DMS153 (cell line): ENCODE data around the gene PDIA6.

ENCODE experiments used
- DNase-seq: peaks from one replicate; lab custom pipeline; 2025; lab: John Stamatoyannopoulos, UW

The PDIA6 gene

GRCh38 chr2:10764096-10764785 is 48.3 kb downstream of the PDIA6 start:
- DNase-seq: no peak

- DNase-seq: no peak
Measured at GRCh38 chr2:10763461-10763800, 49.2 kb downstream of the PDIA6 start.

- DNase-seq: no peak
Measured at GRCh38 chr2:10762651-10763460, 49.7 kb downstream of the PDIA6 start.

GRCh38 chr2:10761591-10761990 is 51.0 kb downstream of the PDIA6 start:
- no peak for DNase-seq

DNA sequence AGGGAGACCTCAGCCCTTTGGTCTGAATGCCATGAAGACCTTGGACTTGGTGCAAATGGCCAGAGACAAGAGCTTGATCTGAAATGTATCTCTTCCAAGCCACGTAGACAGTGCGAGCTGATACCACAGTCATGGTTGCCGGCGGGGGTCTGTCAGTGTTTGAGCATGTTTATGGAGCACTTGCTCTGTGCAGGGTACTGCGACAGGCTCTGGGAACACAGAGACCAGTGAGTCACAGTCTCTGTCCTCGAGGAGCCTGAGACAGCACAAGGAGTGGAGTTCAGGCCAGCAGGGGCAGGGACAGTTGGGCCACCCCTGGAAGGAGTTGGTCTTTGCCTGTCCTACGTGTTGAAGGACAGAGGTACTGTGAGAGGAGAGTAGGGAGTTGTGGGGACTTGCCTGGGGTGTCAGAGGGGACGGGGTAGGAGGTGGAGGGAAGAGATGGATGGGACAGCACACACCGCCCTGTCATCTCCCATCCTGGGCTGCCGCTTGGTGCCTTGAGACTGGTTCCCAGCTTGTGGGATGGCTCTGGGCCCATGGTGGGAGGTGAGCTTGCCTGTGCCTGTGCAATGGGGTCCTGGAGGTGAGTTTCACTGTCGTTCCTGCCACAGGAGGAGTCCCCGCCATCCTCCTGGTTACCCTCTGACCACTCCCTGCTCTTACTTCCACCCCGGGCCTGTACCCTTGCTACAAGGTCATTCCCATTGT is 51.6 kb downstream of the PDIA6 start:
- no peak for DNase-seq

GRCh38 chr2:10759151-10759714 is 53.4 kb downstream of the PDIA6 start:
- no peak for DNase-seq

GRCh38 chr2:10757814-10758286 is 54.7 kb downstream of the PDIA6 start:
- no peak for DNase-seq

DNA sequence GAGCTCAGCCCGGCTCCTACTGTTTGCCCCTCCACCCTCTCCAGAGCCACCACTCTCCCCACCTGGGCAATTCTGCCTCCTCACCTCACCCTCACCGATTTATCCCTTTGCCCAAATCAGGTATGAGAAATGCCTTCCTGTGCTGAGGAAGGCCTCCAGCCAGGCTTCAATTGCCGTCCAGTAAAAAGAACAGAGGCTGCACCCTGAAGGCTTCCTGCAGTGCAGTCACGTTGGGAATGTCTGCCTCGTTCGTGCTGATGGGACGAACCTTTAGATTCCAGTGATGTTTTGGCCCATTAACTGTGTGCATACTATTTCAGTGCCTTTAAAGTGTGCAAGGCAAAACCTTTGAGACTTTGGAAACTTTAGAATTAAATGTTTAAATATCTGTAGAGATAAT is 57.0 kb downstream of the PDIA6 start:
- DNase-seq: no peak

GRCh38 chr2:10753876-10754275 is 58.7 kb downstream of the PDIA6 start:
- no peak for DNase-seq

DNA sequence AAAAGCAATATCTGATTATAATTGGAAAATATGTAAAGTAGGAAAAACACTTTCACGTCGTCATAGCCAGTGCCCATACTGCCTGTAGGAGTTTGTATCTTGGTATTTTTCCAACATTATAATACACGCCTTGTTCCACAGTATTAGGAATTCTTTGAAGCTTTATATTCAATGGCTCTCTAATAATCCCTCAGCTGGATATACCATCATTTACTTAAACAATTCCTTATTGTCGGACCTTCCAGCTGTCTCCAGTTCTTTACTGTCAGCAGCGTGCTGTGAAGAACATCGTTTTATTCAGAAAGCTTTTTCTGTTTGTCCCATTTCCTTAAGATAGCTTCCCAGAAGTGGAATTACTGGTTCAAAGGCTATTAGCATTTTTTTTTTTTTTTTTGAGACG is 59.4 kb downstream of the PDIA6 start:
- DNase-seq: no peak

- DNase-seq: no peak
Measured at GRCh38 chr2:10752236-10752635, 60.3 kb downstream of the PDIA6 start.

- no peak for DNase-seq
Measured at GRCh38 chr2:10750610-10751009, 62.0 kb downstream of the PDIA6 start.

GRCh38 chr2:10742666-10743065 is 69.9 kb downstream of the PDIA6 start:
- DNase-seq: no peak

GRCh38 chr2:10741139-10741538 is 71.4 kb downstream of the PDIA6 start:
- peak; percentile 18 for DNase-seq

DNA sequence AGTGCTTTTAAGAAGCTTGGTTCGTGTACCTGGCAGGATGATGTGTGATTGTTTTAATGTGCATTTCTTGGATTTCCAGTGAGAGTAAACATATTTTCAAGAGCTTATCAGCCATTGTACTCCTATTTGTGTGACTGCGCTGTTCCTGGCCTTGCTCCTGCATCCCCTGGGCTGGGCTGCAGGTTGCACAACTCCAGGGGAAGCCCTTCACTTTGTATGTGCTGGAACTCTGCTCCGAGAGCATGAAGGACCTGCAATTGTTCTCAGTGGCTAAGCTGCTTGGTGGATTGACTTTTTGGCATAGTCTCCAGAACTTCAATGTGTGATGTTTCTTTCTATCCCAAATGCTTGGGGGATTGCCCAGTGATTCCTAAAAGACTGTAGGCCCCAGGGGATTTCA is 72.4 kb downstream of the PDIA6 start:
- no peak for DNase-seq

GRCh38 chr2:10738192-10738591 is 74.4 kb downstream of the PDIA6 start:
- DNase-seq: no peak

DNA sequence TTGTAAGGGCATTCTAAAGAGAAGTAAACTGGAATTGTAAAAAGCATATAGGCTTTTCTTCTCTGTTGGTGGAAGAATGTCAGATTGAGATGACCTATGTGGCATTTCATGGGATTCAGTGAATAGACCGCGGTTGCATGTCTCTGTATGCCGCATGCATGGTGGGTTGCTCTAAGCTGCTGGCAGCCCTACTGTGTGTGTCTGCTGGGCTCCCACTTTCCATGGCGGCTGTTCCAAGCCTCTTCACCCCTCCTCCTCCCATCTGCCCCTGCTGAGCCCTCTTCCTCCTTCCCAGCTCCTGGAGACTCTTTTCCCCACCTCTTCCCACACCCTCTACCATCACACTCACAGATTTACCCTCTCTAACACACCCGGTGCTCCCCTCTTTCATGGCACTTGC is 78.6 kb downstream of the PDIA6 start:
- DNase-seq: no peak

DNA sequence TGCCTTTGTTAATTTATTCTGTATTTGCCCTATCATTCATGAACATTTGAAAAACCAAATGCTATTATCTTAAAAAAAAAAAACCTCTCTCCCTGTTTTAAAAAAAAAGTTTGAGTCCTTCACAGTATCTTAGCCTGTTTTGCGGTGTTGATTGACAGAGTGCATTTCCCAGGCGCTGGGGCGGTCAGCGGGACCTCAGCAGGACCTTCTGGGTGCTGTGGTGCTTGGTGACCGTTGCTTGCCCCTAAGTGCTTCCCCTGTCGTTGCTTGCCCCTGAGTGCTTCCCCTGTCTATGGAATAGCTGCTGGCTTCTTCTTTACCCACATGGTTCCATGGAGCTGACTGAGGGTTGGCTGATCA is 79.0 kb downstream of the PDIA6 start:
- no peak for DNase-seq
